B cell (primary cell): ENCODE results near the gene PIAS2.

Experiments
- CTCF ChIP-seq: fragments of 200-600 bp; IDR thresholded peaks from one replicate; pipeline ENCODE4 v1.8.0; 2022; ENCODE audit warnings: antibody characterized with exemption, mild to moderate bottlenecking
- EZH2 ChIP-seq: IDR thresholded peaks from 2 replicates; pipeline ENCODE4 v1.6.1; 2012; ENCODE audit warnings: borderline replicate concordance, low read depth, mild to moderate bottlenecking, moderate library complexity, low read length; ENCODE audit not compliant: insufficient read depth, poor library complexity, severe bottlenecking

- TF ChIP-seq CTCF (no peak), EZH2 (no peak)
These were observed 28.3 kb downstream of the PIAS2 start for GRCh38 chr18:46888965-46889364.
